Mammary epithelial cell (primary cell): ENCODE data around the gene RPS6KL1.

Experiments used
- EZH2 ChIP-seq: IDR thresholded peaks from 2 replicates; pipeline ENCODE4 v1.6.1; 2012; ENCODE audit warnings: low read length, inconsistent platforms, borderline replicate concordance
- TF ChIP-seq, protein P1 (sequence below), 2 donors: IDR thresholded peaks in 1 of 2; conservative IDR thresholded peaks in 1 of 2; 2 replicates each; pipeline ENCODE4 v1.5.1; 2011 to 2012; ENCODE audit warnings: inconsistent platforms in 2 of 2, low read length in 2 of 2, mild to moderate bottlenecking in 2 of 2, control low read depth in 1 of 2, low read depth in 1 of 2; ENCODE audit not compliant: insufficient read depth in 1 of 2; ENCODE audit errors: extremely low read depth in 1 of 2

DNA sequence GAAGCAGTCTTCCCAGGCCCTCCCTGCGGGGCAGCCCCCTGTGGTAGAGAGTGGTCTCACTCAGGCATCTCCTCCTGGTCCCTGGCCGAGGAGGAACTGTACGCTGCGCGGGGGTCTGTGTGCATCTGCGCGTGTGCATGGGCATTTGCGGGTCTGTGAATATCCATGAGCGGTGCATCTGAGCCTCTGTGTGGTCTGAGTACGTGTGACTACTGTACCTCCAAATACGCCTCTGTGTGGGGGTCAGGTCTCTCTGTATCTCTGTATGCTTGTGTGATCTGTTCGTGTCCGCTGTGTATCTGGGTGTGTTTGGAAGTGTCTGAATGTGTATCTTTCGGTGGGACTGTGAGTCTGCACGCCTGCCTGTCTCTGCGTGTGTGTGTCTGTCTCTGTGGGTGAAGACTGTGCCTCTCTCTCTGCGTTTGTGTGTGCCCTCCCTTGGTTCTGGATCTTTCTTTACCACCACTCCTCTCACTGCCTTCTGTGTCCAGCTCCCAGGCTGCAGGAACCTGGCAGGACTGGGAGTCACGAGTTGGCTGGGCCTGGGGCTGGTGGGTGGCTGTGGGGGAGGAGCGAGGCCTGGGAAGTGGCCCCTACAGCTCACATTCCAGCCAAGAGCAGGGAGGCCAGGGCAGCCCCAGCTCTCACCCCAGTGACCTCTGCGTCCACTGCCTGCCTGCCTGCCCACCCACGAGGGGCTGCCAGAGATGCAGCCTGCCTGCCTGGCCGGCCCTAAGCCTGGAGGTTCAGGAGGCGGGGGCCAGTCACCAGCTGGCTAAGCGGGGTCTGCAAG lies 33.4 kb upstream of the RPS6KL1 start:
- TF ChIP-seq, protein P1, sequence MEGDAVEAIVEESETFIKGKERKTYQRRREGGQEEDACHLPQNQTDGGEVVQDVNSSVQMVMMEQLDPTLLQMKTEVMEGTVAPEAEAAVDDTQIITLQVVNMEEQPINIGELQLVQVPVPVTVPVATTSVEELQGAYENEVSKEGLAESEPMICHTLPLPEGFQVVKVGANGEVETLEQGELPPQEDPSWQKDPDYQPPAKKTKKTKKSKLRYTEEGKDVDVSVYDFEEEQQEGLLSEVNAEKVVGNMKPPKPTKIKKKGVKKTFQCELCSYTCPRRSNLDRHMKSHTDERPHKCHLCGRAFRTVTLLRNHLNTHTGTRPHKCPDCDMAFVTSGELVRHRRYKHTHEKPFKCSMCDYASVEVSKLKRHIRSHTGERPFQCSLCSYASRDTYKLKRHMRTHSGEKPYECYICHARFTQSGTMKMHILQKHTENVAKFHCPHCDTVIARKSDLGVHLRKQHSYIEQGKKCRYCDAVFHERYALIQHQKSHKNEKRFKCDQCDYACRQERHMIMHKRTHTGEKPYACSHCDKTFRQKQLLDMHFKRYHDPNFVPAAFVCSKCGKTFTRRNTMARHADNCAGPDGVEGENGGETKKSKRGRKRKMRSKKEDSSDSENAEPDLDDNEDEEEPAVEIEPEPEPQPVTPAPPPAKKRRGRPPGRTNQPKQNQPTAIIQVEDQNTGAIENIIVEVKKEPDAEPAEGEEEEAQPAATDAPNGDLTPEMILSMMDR (conservative IDR thresholded peaks at IDR 0.05 in 1 of 2, IDR thresholded peaks at IDR 0.05 in 1 of 2; ENCODE audit: extremely low read depth in 1 of 2, insufficient read depth in 1 of 2, low read depth in 1 of 2, low read length in 2 of 2): no peak
- TF ChIP-seq EZH2: no peak
